ENCODE results near the gene SHKBP1. TPM values are rescaled to one million over a fixed set of nuclear protein-coding genes. Genes with fewer than 3 reads are reported as not detected.

Gene SHKBP1
- total RNA-seq, 1 donor from 2014 or later: 51.6 TPM

GRCh38 chr19:40614622-40615411 lies 38.1 kb downstream of the SHKBP1 start:
- TF ChIP-seq POLR2AphosphoS5 (IDR thresholded peaks at IDR 0.05; ENCODE audit: insufficient read depth in 1 of 2, low read depth in 1 of 2) (peak; percentile 1 to 45), POLR2A (IDR thresholded peaks at IDR 0.05) (no peak)
- Histone ChIP-seq H3K27me3 (no peaks in the 10 kb centered on the region), H3K36me3 (peaks cover 0 to 13% of the 10 kb centered on the region in 2 donors), H3K4me1 (peaks cover 48% of the 10 kb centered on the region), H3K27ac (peak overlapping the region; percentile 84), H3K4me3 (peak overlapping the region; percentile 53 to 62), H3K9me3 (no peaks in the 10 kb centered on the region)
- intact Hi-C loops (cut with DNase I): loop anchor here (5.0 kb wide), 1 partner anchor 773 kb away; no protein-coding TSS in a partner anchor
- no peak for DNase-seq (ENCODE audit: extremely low spot score in 2 of 2)

GRCh38 chr19:40616178-40616577 lies 39.5 kb downstream of the SHKBP1 start:
- peaks cover 0 to 23% of the 10 kb centered on the region in 2 donors for H3K36me3 ChIP-seq
- no peaks in the 10 kb centered on the region for H3K9me3 ChIP-seq
- no peaks in the 10 kb centered on the region for H3K27me3 ChIP-seq
- intact Hi-C loops (cut with DNase I): loop anchor here (5.0 kb wide), 1 partner anchor 774 kb away; no protein-coding TSS in a partner anchor
- no peak overlapping the region for H3K27ac ChIP-seq
- no peak overlapping the region for H3K4me3 ChIP-seq
- no peak for DNase-seq (ENCODE audit: extremely low spot score in 2 of 2)
- TF ChIP-seq CTCF (IDR thresholded peaks at IDR 0.05): no peak
- TF ChIP-seq POLR2A (IDR thresholded peaks at IDR 0.05): no peak
- no peak for TF ChIP-seq POLR2AphosphoS5 (IDR thresholded peaks at IDR 0.05; ENCODE audit: insufficient read depth in 1 of 2, low read depth in 1 of 2)
- peaks cover 35% of the 10 kb centered on the region for H3K4me1 ChIP-seq

- no peak for DNase-seq (ENCODE audit: extremely low spot score in 2 of 2)
- Histone ChIP-seq H3K9me3 (no peaks in the 10 kb centered on the region), H3K4me1 (peaks cover 33% of the 10 kb centered on the region), H3K36me3 (peaks cover 0 to 30% of the 10 kb centered on the region in 2 donors), H3K4me3 (no peak overlapping the region), H3K27ac (no peak overlapping the region), H3K27me3 (no peaks in the 10 kb centered on the region)
- TF ChIP-seq POLR2AphosphoS5 (IDR thresholded peaks at IDR 0.05; ENCODE audit: insufficient read depth in 1 of 2, low read depth in 1 of 2): no peak
- TF ChIP-seq POLR2A (IDR thresholded peaks at IDR 0.05): no peak
- TF ChIP-seq CTCF (IDR thresholded peaks at IDR 0.05): no peak
- intact Hi-C loops (cut with DNase I): loop anchor here (5.0 kb wide), 1 partner anchor 775 kb away; no protein-coding TSS in a partner anchor
These were observed 40.3 kb downstream of the SHKBP1 start for GRCh38 chr19:40616941-40617340.

GRCh38 chr19:40617961-40618360 lies 41.3 kb downstream of the SHKBP1 start:
- intact Hi-C loops (cut with DNase I): loop anchor here (5.0 kb wide), 1 partner anchor 776 kb away; no protein-coding TSS in a partner anchor
- Histone ChIP-seq H3K36me3 (peaks cover 0 to 38% of the 10 kb centered on the region in 2 donors), H3K4me1 (peaks cover 33% of the 10 kb centered on the region), H3K4me3 (no peak overlapping the region), H3K9me3 (no peaks in the 10 kb centered on the region), H3K27me3 (no peaks in the 10 kb centered on the region), H3K27ac (no peak overlapping the region)
- TF ChIP-seq POLR2A (IDR thresholded peaks at IDR 0.05) (no peak), CTCF (IDR thresholded peaks at IDR 0.05) (no peak), POLR2AphosphoS5 (IDR thresholded peaks at IDR 0.05; ENCODE audit: insufficient read depth in 1 of 2, low read depth in 1 of 2) (no peak)
- no peak for DNase-seq (ENCODE audit: extremely low spot score in 2 of 2)

GRCh38 chr19:40619333-40620160 lies 42.9 kb downstream of the SHKBP1 start:
- intact Hi-C loops (cut with DNase I): loop anchor here (5.0 kb wide), 1 partner anchor 777 kb away; no protein-coding TSS in a partner anchor
- TF ChIP-seq POLR2A (IDR thresholded peaks at IDR 0.05) (no peak), POLR2AphosphoS5 (IDR thresholded peaks at IDR 0.05; ENCODE audit: insufficient read depth in 1 of 2, low read depth in 1 of 2) (no peak), CTCF (IDR thresholded peaks at IDR 0.05) (no peak)
- DNase-seq (ENCODE audit: extremely low spot score in 2 of 2): no peak

More at GRCh38 chr19:40619333-40620160, 42.9 kb downstream of the SHKBP1 start:
- Histone ChIP-seq H3K4me1 (peaks cover 22% of the 10 kb centered on the region), H3K36me3 (peaks cover 0 to 50% of the 10 kb centered on the region in 2 donors), H3K27me3 (no peaks in the 10 kb centered on the region), H3K9me3 (no peaks in the 10 kb centered on the region), H3K27ac (no peak overlapping the region), H3K4me3 (no peak overlapping the region)
